ENCODE data around the gene FHL1. TPM values are rescaled to one million over a fixed set of nuclear protein-coding genes. Genes with fewer than 3 reads are reported as not detected.

Gene FHL1
- total RNA-seq, 4 donors from 2014 or later: 139 to 617 (median 162) TPM

GRCh38 chrX:136220540-136220939 is 73.2 kb downstream of the FHL1 start:
- Histone ChIP-seq H3K9me3 (no peaks in the 10 kb centered on the region), H3K4me1 (no peaks in the 10 kb centered on the region), H3K27ac (no peak overlapping the region), H3K4me3 (no peak overlapping the region), H3K27me3 (no peaks in the 10 kb centered on the region), H3K36me3 (no peaks in the 10 kb centered on the region)
- no peak for DNase-seq
- no peak for TF ChIP-seq POLR2AphosphoS5 (IDR thresholded peaks at IDR 0.05)
- no peak for TF ChIP-seq EP300 (IDR thresholded peaks at IDR 0.05; ENCODE audit: low read depth)
- no peak for TF ChIP-seq CTCF (IDR thresholded peaks at IDR 0.05)
- no peak for TF ChIP-seq POLR2A (IDR thresholded peaks at IDR 0.05)
- 69 to 73% methylated on average over 3 to 4 of the region's 4 CpGs for WGBS, 2 donors (ENCODE audit: low coverage in 1 of 2)
- intact Hi-C loops (cut with DNase I; ENCODE audit: low total_unique reads) (no loop called here), in situ Hi-C loops (cut with MboI; ENCODE audit: low pct_ligation_motif_present in 1 of 4, low pct_unique_long_range_greater_than_20kb in 1 of 4, low sequenced_read_pairs in 3 of 4) (loop anchor here in 1 of 4 donors (25.0 kb wide), 1 partner anchor 183 kb away; no protein-coding TSS in a partner anchor)

DNA sequence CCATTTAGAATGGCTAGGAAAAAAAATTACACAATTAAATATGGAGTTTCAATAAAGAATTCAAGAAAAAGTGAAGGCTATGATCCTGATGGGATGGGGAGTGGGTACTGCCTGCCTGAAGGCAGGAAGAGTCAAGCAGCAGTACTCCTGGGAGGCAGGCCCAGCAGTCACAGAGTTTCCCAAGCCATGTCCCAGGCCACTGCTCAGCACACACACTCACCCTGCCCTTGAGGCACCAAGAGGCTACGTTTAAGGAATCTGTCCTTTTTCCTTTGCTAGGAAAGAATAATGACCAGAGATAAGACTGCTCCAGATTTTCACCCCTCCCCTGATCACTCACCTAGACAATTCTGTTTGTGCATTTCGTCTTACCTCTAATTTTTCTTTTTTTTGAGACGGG is 73.6 kb downstream of the FHL1 start:
- intact Hi-C loops (cut with DNase I; ENCODE audit: low total_unique reads): no loop called here
- no peak for TF ChIP-seq EP300 (IDR thresholded peaks at IDR 0.05; ENCODE audit: low read depth)
- no peaks in the 10 kb centered on the region for H3K27me3 ChIP-seq

DNA sequence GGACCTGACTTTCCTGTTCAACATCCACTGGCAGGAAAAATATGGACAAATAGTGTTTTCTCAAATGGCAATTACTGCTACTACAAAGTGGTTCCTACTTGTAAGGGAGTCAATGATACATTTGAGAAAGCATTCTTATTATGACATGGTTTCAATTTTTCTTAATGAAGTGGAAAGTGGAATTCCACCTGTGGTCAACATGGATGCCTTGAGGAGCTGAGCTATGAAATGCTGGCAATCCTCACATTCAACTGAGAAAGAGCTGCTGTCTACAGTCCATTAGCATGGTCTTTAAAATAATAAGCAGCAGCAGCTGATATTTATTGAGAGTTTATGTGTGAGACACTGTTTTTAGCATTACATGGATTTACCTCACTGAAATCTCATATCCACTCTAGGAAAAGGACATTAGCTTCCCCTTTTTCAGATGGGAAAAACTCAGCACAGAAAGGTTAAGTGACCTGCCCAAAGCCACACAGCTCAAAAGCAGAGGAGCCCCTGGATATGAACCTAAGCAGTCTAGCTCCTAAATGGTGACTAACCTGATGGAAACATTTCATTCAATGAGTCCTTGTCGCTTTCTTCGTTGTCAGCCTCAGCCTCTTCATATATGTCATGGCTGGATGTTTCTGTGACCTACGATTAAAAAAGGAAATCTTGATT is 74.6 kb downstream of the FHL1 start:
- H3K36me3 ChIP-seq: no peaks in the 10 kb centered on the region
- TF ChIP-seq EP300 (IDR thresholded peaks at IDR 0.05; ENCODE audit: low read depth) (no peak), POLR2A (IDR thresholded peaks at IDR 0.05) (no peak)
- DNase-seq: no peak
- 86 to 100% methylated on average over 3 of the region's 3 CpGs for WGBS, 2 donors (ENCODE audit: low coverage in 1 of 2)
- H3K27me3 ChIP-seq: no peaks in the 10 kb centered on the region
- no peaks in the 10 kb centered on the region for H3K9me3 ChIP-seq
- H3K27ac ChIP-seq: no peak overlapping the region
- in situ Hi-C loops (cut with MboI; ENCODE audit: low pct_ligation_motif_present in 1 of 4, low pct_unique_long_range_greater_than_20kb in 1 of 4, low sequenced_read_pairs in 3 of 4): loop anchor here in 1 of 4 donors (25.0 kb wide), 1 partner anchor 185 kb away; no protein-coding TSS in a partner anchor
- H3K4me1 ChIP-seq: no peaks in the 10 kb centered on the region
- intact Hi-C loops (cut with DNase I; ENCODE audit: low total_unique reads): no loop called here
- no peak overlapping the region for H3K4me3 ChIP-seq

More for the DNA sequence above, 73.6 kb downstream of the FHL1 start:
- Histone ChIP-seq H3K4me1 (no peaks in the 10 kb centered on the region), H3K27ac (no peak overlapping the region), H3K4me3 (no peak overlapping the region), H3K9me3 (no peaks in the 10 kb centered on the region), H3K36me3 (no peaks in the 10 kb centered on the region)
- DNase-seq: no peak
- in situ Hi-C loops (cut with MboI; ENCODE audit: low pct_ligation_motif_present in 1 of 4, low pct_unique_long_range_greater_than_20kb in 1 of 4, low sequenced_read_pairs in 3 of 4): loop anchor here in 1 of 4 donors (25.0 kb wide), 1 partner anchor 184 kb away; no protein-coding TSS in a partner anchor
- 76% methylated on average over 3 of the region's 3 CpGs; no CpG with 5 or more reads in 1 of the 2 donors for WGBS, 2 donors (ENCODE audit: low coverage in 1 of 2)

GRCh38 chrX:136227074-136227473 is 79.7 kb downstream of the FHL1 start:
- H3K27me3 ChIP-seq: no peaks in the 10 kb centered on the region
- no peaks in the 10 kb centered on the region for H3K36me3 ChIP-seq
- H3K4me3 ChIP-seq: no peak overlapping the region
- no peak for DNase-seq
- TF ChIP-seq CTCF (IDR thresholded peaks at IDR 0.05) (no peak), EP300 (IDR thresholded peaks at IDR 0.05; ENCODE audit: low read depth) (no peak)
- in situ Hi-C loops (cut with MboI; ENCODE audit: low pct_ligation_motif_present in 1 of 4, low pct_unique_long_range_greater_than_20kb in 1 of 4, low sequenced_read_pairs in 3 of 4) (no loop called here), intact Hi-C loops (cut with DNase I; ENCODE audit: low total_unique reads) (no loop called here)
- H3K27ac ChIP-seq: no peak overlapping the region
- H3K9me3 ChIP-seq: no peaks in the 10 kb centered on the region
- no peaks in the 10 kb centered on the region for H3K4me1 ChIP-seq

GRCh38 chrX:136227948-136228838 is 80.9 kb downstream of the FHL1 start:
- Histone ChIP-seq H3K27ac (no peak overlapping the region), H3K4me1 (no peaks in the 10 kb centered on the region), H3K4me3 (no peak overlapping the region), H3K27me3 (no peaks in the 10 kb centered on the region), H3K9me3 (no peaks in the 10 kb centered on the region), H3K36me3 (no peaks in the 10 kb centered on the region)
- TF ChIP-seq POLR2A (IDR thresholded peaks at IDR 0.05) (no peak), POLR2AphosphoS5 (IDR thresholded peaks at IDR 0.05) (no peak), CTCF (IDR thresholded peaks at IDR 0.05) (no peak)
- intact Hi-C loops (cut with DNase I; ENCODE audit: low total_unique reads) (no loop called here), in situ Hi-C loops (cut with MboI; ENCODE audit: low pct_ligation_motif_present in 1 of 4, low pct_unique_long_range_greater_than_20kb in 1 of 4, low sequenced_read_pairs in 3 of 4) (no loop called here)
- no peak for DNase-seq
- WGBS, 2 donors (ENCODE audit: low coverage in 1 of 2): 75 to 82% methylated on average over 5 to 8 of the region's 8 CpGs

All from transverse colon (tissue), 4 donors.